ENCODE data around the gene ACTR6.

The ACTR6 gene

GRCh38 chr12:100208834-100209233, 8.2 kb downstream of the ACTR6 start:
- ChIA-PET POLR2A (no interaction called here), CTCF (no interaction called here)
- DNase-seq (ENCODE audit: extremely low spot score), result no peak
- TF ChIP-seq SP1 (IDR thresholded peaks at IDR 0.05), result no peak
- TF ChIP-seq L3MBTL2 (conservative IDR thresholded peaks at IDR 0.05), result no peak
- no peak for TF ChIP-seq TARDBP (IDR thresholded peaks at IDR 0.05)
- TF ChIP-seq FOXM1 (IDR thresholded peaks at IDR 0.05; ENCODE audit: borderline replicate concordance), result no peak
- TF ChIP-seq CTBP1 (IDR thresholded peaks at IDR 0.05; ENCODE audit: borderline replicate concordance), result no peak
- TF ChIP-seq, protein P1, sequence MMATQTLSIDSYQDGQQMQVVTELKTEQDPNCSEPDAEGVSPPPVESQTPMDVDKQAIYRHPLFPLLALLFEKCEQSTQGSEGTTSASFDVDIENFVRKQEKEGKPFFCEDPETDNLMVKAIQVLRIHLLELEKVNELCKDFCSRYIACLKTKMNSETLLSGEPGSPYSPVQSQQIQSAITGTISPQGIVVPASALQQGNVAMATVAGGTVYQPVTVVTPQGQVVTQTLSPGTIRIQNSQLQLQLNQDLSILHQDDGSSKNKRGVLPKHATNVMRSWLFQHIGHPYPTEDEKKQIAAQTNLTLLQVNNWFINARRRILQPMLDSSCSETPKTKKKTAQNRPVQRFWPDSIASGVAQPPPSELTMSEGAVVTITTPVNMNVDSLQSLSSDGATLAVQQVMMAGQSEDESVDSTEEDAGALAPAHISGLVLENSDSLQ (IDR thresholded peaks at IDR 0.05), result no peak
- TF ChIP-seq ARNT (IDR thresholded peaks at IDR 0.05), result no peak
- no peak for TF ChIP-seq NFRKB (IDR thresholded peaks at IDR 0.05)
- no peak for TF ChIP-seq BHLHE40 (IDR thresholded peaks at IDR 0.05; ENCODE audit: borderline replicate concordance)
- no peak for TF ChIP-seq SUZ12 (IDR thresholded peaks at IDR 0.05)

DNA sequence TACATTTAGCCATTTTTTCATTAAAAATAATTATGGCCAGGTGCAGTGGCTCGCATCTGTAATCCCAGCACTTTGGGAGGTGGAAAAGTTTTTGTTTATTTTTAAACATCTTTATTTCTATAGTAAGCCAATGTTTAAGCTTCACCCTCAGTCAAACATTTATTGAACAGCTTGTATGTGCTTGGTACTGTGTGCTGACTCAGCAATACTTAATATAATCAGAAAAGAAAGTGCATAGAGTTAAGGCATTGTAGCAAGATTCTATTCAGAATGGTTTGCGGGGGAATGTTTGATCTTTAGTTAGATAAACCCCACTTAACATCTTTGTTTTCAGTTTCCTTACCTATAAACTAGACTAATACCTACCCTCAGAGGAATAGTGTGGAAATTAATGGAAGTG, 11.1 kb downstream of the ACTR6 start:
- DNase-seq (ENCODE audit: extremely low spot score), result no peak
- ChIA-PET CTCF (no interaction called here), POLR2A (no interaction called here)

GRCh38 chr12:100213016-100213891, 12.6 kb downstream of the ACTR6 start:
- CTCF ChIA-PET, result no interaction called here
- POLR2A ChIA-PET, result no interaction called here
- TF ChIP-seq BHLHE40 (IDR thresholded peaks at IDR 0.05; ENCODE audit: borderline replicate concordance) (no peak), L3MBTL2 (conservative IDR thresholded peaks at IDR 0.05) (no peak), ELF4 (IDR thresholded peaks at IDR 0.05) (no peak), CTBP1 (IDR thresholded peaks at IDR 0.05; ENCODE audit: borderline replicate concordance) (no peak), SUZ12 (IDR thresholded peaks at IDR 0.05) (no peak), FOXA1 (IDR thresholded peaks at IDR 0.05) (no peak), FOXK2 (IDR thresholded peaks at IDR 0.05) (no peak), ARNT (IDR thresholded peaks at IDR 0.05) (no peak), FOXM1 (IDR thresholded peaks at IDR 0.05; ENCODE audit: borderline replicate concordance) (no peak), ZNF384 (IDR thresholded peaks at IDR 0.05) (no peak), TARDBP (IDR thresholded peaks at IDR 0.05) (no peak), LEF1 (IDR thresholded peaks at IDR 0.05; ENCODE audit: borderline replicate concordance) (no peak), SP1 (IDR thresholded peaks at IDR 0.05) (no peak), HDGF (IDR thresholded peaks at IDR 0.05; ENCODE audit: borderline replicate concordance) (no peak), NFRKB (IDR thresholded peaks at IDR 0.05) (no peak)
- TF ChIP-seq, protein P1 (IDR thresholded peaks at IDR 0.05), result no peak
- DNase-seq (ENCODE audit: extremely low spot score), result no peak

More for the DNA sequence above, 11.1 kb downstream of the ACTR6 start:
- TF ChIP-seq ELF4 (IDR thresholded peaks at IDR 0.05) (no peak), FOXA1 (IDR thresholded peaks at IDR 0.05) (no peak), SUZ12 (IDR thresholded peaks at IDR 0.05) (no peak), NFRKB (IDR thresholded peaks at IDR 0.05) (no peak), BHLHE40 (IDR thresholded peaks at IDR 0.05; ENCODE audit: borderline replicate concordance) (no peak), SP1 (IDR thresholded peaks at IDR 0.05) (no peak), CTBP1 (IDR thresholded peaks at IDR 0.05; ENCODE audit: borderline replicate concordance) (no peak), ZNF384 (IDR thresholded peaks at IDR 0.05) (no peak), HDGF (IDR thresholded peaks at IDR 0.05; ENCODE audit: borderline replicate concordance) (no peak), FOXK2 (IDR thresholded peaks at IDR 0.05) (no peak), FOXM1 (IDR thresholded peaks at IDR 0.05; ENCODE audit: borderline replicate concordance) (no peak), ARNT (IDR thresholded peaks at IDR 0.05) (no peak)
- TF ChIP-seq, protein P1 (IDR thresholded peaks at IDR 0.05), result no peak

- POLR2A ChIA-PET, result no interaction called here
- DNase-seq (ENCODE audit: extremely low spot score), result no peak
- CTCF ChIA-PET, result interaction anchor here (0.5 kb wide), 1 partner anchor 211 kb away, joined by 9 read pairs; no protein-coding TSS in a partner anchor
- TF ChIP-seq ZNF384 (IDR thresholded peaks at IDR 0.05) (no peak), SP1 (IDR thresholded peaks at IDR 0.05) (no peak)
Observed at GRCh38 chr12:100214518-100214917, 13.9 kb downstream of the ACTR6 start.

DNA sequence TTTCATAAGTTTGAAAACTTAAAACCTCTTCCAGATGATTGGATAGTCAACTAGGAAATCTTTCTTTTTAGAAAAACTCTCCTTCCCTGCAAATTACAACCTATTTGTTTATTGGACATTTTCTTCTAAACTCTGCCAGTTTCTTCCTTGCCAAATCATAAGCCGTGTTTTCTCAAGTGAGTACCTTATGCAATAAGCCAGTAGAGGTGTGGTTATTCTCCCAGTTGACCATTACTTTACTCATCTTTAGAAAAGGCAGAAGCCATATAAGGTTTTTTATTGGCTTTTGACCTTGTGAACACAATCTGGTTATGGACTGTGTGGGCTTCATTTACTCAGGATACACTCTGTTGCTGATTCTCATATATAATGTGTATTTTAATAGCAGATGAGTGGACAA, 14.6 kb downstream of the ACTR6 start:
- no peak for TF ChIP-seq ELF4 (IDR thresholded peaks at IDR 0.05)
- no peak for TF ChIP-seq BHLHE40 (IDR thresholded peaks at IDR 0.05; ENCODE audit: borderline replicate concordance)
- TF ChIP-seq FOXM1 (IDR thresholded peaks at IDR 0.05; ENCODE audit: borderline replicate concordance), result no peak
- CTCF ChIA-PET, result no interaction called here
- POLR2A ChIA-PET, result no interaction called here
- no peak for DNase-seq (ENCODE audit: extremely low spot score)

DNA sequence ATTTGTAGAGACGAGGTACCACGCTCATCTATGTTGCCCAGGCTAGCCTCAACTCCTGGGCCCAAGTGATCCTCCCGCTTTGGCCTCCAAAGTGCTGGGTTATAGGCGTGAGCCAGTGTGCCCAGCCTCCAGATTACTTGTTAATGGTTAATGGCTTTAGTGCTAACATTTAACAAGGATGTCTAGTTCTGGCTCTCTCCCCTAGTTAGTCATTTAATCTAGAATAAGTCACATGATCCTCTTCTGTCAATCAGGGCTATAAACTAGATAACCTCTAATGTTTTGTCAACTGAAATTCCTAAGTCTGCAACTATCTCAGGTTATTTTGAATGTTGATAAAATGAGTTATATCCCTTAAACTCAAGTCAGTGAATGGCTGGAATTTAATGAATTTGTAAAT, 15.7 kb downstream of the ACTR6 start:
- no peak for DNase-seq (ENCODE audit: extremely low spot score)
- POLR2A ChIA-PET, result no interaction called here
- TF ChIP-seq FOXK2 (IDR thresholded peaks at IDR 0.05), result no peak
- TF ChIP-seq CTBP1 (IDR thresholded peaks at IDR 0.05; ENCODE audit: borderline replicate concordance), result no peak
- TF ChIP-seq ARNT (IDR thresholded peaks at IDR 0.05), result no peak
- TF ChIP-seq, protein P1 (IDR thresholded peaks at IDR 0.05), result peak; percentile 21; the same call in 1 of the 2 replicates
- CTCF ChIA-PET, result no interaction called here

All from HEK293T (cell line).